HEK293T (cell line): ENCODE measurements around the gene GALNT14.

Source experiments
- CTCF ChIA-PET: fragments of 350-600 bp; formaldehyde crosslinking; extraction: SDS; loops from one replicate; lab custom pipeline; 2021; ENCODE audit warnings: antibody characterized with exemption, inconsistent platforms; lab: Yijun Ruan, JAX
- POLR2A ChIA-PET: fragments of 350-600 bp; formaldehyde crosslinking; extraction: SDS; loops from one replicate; lab custom pipeline; 2020; ENCODE audit warnings: antibody characterized with exemption, inconsistent platforms; lab: Yijun Ruan, JAX
- DNase-seq: peaks from one replicate; pipeline ENCODE4 v3.0.0; 2012; ENCODE audit warnings: mixed read lengths; ENCODE audit errors: extremely low spot score
- ARNT ChIP-seq: fragments of 450-650 bp; IDR thresholded peaks from 2 replicates; pipeline ENCODE4 v1.6.1; 2017; ENCODE audit warnings: mild to moderate bottlenecking
- BHLHE40 ChIP-seq: fragments of 450-650 bp; IDR thresholded peaks from 2 replicates; pipeline ENCODE4 v1.6.1; 2016; ENCODE audit warnings: mild to moderate bottlenecking, moderate library complexity, borderline replicate concordance
- CTBP1 ChIP-seq: fragments of 450-650 bp; IDR thresholded peaks from 2 replicates; pipeline ENCODE4 v1.6.1; 2016; ENCODE audit warnings: borderline replicate concordance
- ELF4 ChIP-seq: fragments of 450-650 bp; IDR thresholded peaks from 2 replicates; pipeline ENCODE4 v1.6.1; 2017; ENCODE audit warnings: antibody characterized with exemption
- FOXA1 ChIP-seq: fragments of 450-650 bp; IDR thresholded peaks from 2 replicates; pipeline ENCODE4 v1.6.1; 2016; ENCODE audit warnings: mild to moderate bottlenecking
- FOXK2 ChIP-seq: fragments of 450-650 bp; IDR thresholded peaks from 2 replicates; pipeline ENCODE4 v1.6.1; 2016; ENCODE audit warnings: mild to moderate bottlenecking
- FOXM1 ChIP-seq: fragments of 450-650 bp; IDR thresholded peaks from 2 replicates; pipeline ENCODE4 v1.6.1; 2017; ENCODE audit warnings: mild to moderate bottlenecking, borderline replicate concordance
- HDGF ChIP-seq: fragments of 450-650 bp; IDR thresholded peaks from 2 replicates; pipeline ENCODE4 v1.6.1; 2017; ENCODE audit warnings: antibody characterized with exemption, borderline replicate concordance
- L3MBTL2 ChIP-seq: fragments of 450-650 bp; conservative IDR thresholded peaks from 2 replicates; pipeline ENCODE4 v1.6.1; 2016; ENCODE audit warnings: mild to moderate bottlenecking
- LEF1 ChIP-seq: fragments of 450-650 bp; IDR thresholded peaks from 2 replicates; pipeline ENCODE4 v1.6.1; 2017; ENCODE audit warnings: mild to moderate bottlenecking, borderline replicate concordance
- NFRKB ChIP-seq: fragments of 450-650 bp; IDR thresholded peaks from 2 replicates; pipeline ENCODE4 v1.6.1; 2016; ENCODE audit warnings: mild to moderate bottlenecking, moderate library complexity
- SP1 ChIP-seq: fragments of 450-650 bp; IDR thresholded peaks from 2 replicates; pipeline ENCODE4 v1.6.1; 2017
- SUZ12 ChIP-seq: fragments of 450-650 bp; IDR thresholded peaks from 2 replicates; pipeline ENCODE4 v1.6.1; 2016; ENCODE audit warnings: mild to moderate bottlenecking
- TARDBP ChIP-seq: fragments of 450-650 bp; IDR thresholded peaks from 2 replicates; pipeline ENCODE4 v1.6.1; 2016
- ZNF384 ChIP-seq: fragments of 450-650 bp; IDR thresholded peaks from 2 replicates; pipeline ENCODE4 v1.6.1; 2016
- TF ChIP-seq, protein P1 (sequence below): fragments of 450-650 bp; IDR thresholded peaks from 2 replicates; pipeline ENCODE4 v1.6.1; 2016

The GALNT14 gene

DNA sequence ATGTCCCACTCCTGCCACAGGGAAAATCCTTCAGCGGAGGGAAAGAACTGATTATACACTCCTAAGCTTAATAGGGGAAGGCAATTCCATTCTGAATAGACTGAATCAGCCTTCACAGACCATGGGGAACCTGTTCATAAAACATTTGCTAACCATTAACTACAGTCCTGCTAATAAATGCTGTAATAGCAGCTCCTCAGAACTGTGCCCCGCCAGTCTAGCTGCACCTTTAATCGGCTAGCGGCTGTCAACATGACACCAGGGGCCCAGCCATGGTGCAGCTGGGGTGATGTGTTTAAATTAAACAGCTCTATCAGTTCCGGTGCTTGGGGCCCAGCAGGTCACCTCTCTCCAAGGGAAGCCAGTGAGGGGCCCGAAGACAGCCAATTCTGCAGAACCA, 77.8 kb downstream of the GALNT14 start:
- POLR2A ChIA-PET, result no interaction called here
- CTCF ChIA-PET, result no interaction called here
- TF ChIP-seq FOXM1 (no peak), SUZ12 (no peak), FOXK2 (no peak), L3MBTL2 (no peak), HDGF (no peak), TARDBP (no peak), BHLHE40 (no peak)
- TF ChIP-seq, protein P1, sequence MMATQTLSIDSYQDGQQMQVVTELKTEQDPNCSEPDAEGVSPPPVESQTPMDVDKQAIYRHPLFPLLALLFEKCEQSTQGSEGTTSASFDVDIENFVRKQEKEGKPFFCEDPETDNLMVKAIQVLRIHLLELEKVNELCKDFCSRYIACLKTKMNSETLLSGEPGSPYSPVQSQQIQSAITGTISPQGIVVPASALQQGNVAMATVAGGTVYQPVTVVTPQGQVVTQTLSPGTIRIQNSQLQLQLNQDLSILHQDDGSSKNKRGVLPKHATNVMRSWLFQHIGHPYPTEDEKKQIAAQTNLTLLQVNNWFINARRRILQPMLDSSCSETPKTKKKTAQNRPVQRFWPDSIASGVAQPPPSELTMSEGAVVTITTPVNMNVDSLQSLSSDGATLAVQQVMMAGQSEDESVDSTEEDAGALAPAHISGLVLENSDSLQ, result no peak
- no peak for DNase-seq

DNA sequence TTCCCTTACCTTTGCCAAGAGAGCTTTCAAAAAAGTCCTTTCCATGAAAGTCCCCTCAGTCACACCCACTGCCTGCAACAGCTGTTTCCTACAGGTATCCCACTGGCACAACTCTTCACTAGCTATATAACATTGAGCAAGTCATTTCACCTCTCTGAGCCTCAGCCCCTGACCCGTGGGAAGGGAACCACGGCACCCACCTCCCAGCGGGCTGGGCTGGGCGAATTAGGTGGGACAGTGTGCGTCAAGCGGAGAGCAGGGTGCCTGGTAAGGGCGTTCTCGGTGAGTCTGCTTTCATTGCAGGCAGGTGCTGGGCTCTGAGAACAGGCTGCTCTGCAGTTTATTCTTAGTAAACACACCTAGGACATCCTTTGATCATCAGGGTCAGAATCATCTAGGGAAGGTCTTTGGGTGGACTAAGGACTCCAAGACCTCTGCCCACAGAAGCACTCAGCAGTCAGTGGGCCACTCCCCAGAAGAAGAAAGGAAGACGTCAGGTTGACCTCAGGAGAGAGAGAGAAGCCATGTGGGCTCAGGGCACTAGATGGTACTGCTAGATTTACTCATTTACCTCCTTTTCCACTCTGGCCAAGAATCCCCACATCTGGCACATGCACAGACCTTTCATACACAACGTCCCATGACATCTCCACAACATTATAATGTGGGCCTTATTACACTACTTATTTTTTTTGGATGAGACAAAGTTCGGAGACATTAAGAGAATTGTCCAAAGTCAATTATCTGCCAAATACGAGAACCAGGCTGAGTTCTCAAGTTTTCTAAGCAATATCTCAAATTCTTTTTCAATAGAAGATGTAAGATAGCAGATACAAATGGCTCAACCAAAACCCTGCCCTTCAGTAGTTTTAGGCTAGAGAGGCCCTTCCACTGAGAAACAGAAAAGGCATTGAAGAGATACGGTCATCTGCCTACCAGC, 79.9 kb downstream of the GALNT14 start:
- CTCF ChIA-PET, result no interaction called here
- TF ChIP-seq FOXM1 (no peak), ARNT (no peak)
- DNase-seq, result no peak
- POLR2A ChIA-PET, result no interaction called here

DNA sequence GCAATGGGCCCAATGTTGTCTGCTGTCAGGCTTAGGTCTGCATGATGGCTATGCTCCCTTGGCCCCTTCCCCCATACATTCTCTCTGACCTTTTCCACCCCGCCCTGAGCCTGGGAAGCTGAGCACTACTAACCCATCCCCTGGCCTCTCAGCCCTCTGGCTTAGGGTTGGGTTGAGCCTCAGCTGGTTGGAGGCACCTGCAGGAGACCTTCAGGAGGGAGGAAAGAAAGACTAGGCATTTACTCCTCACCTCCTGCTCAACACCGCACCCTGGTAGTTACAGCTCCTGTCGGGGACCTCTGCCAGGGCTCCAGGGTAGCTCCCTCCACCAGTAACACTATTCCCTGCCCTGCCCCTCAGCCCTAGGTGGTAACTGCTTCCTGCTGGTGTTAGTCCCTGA, 80.5 kb downstream of the GALNT14 start:
- TF ChIP-seq HDGF (no peak), ARNT (no peak), FOXK2 (no peak), SUZ12 (no peak), SP1 (no peak), FOXM1 (no peak), ELF4 (no peak)
- TF ChIP-seq, protein P1, result no peak
- POLR2A ChIA-PET, result no interaction called here
- CTCF ChIA-PET, result no interaction called here
- DNase-seq, result no peak

DNA sequence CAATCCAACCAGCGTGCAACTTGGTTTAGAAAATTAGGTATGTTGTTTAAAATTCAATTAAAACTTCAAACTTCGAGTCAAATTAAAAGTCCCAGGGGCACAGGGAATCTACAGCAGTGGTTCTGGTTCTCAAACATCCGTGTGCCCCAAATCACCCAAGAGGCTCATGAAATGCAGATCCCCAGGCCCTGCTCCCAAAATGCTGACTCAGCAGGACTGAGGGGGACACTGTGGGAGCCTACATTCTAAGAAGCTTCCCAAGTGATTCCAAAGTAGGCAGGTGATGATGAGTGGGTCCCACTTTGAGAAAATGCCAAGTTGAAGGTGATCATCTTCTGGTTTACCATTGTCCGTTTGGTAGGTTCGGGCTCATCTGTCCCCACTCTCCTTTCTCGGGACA, 82.3 kb downstream of the GALNT14 start:
- TF ChIP-seq NFRKB, result no peak
- TF ChIP-seq TARDBP, result no peak
- no peak for TF ChIP-seq FOXA1
- no peak for TF ChIP-seq BHLHE40
- TF ChIP-seq L3MBTL2, result no peak
- TF ChIP-seq FOXM1, result no peak
- no peak for TF ChIP-seq CTBP1
- no peak for TF ChIP-seq ELF4
- no peak for TF ChIP-seq LEF1
- TF ChIP-seq FOXK2, result no peak
- no peak for TF ChIP-seq SUZ12
- TF ChIP-seq SP1, result no peak
- TF ChIP-seq HDGF, result no peak
- TF ChIP-seq, protein P1, result no peak
- ChIA-PET POLR2A (no interaction called here), CTCF (no interaction called here)
- DNase-seq, result no peak

DNA sequence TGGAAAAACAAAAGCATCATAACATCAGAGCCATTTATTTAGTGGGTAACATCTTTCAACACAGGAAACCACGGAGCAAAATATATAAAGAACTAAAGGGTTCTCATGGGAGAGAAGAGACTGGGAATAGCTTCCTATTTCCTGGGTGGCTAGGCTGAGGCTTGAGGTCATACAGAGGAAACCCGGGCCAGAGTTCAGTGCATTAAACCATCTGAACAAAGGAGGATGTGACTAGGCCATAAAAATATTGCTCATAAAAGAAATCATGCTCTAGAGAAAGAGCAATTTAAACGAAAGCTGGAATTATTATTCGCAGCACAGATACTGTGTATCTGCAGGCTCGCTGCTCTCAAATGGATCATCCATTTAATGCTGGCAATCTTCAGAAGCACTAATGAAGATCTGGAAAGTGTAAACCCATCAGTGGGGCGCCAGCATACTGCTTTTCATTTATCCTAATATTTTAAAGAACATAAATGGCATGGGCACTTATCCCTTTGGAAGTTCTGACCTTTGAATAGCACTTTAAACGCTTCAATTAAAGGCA, 83.3 kb downstream of the GALNT14 start:
- ChIA-PET CTCF (no interaction called here), POLR2A (no interaction called here)
- TF ChIP-seq SUZ12 (no peak), L3MBTL2 (no peak), HDGF (no peak), ARNT (no peak), FOXM1 (no peak), FOXK2 (no peak), TARDBP (no peak), SP1 (no peak), BHLHE40 (no peak), ZNF384 (no peak), LEF1 (no peak), FOXA1 (no peak), NFRKB (no peak), CTBP1 (no peak), ELF4 (no peak)
- TF ChIP-seq, protein P1, result no peak
- no peak for DNase-seq
